Measurements from ENCODE around the gene NR6A1.

The NR6A1 gene

GRCh38 chr9:124673063-124673462 is 98.0 kb downstream of the NR6A1 start:
- no peak for DNase-seq (ENCODE audit: extremely low read depth, insufficient read length)
- no peak overlapping the region for H3K4me3 ChIP-seq (replicated peaks; ENCODE audit: low read depth, low read length)
- no peaks in the 10 kb centered on the region for H3K27me3 ChIP-seq (replicated peaks; ENCODE audit: control insufficient read depth, insufficient read depth, low read length)
- no peak for TF ChIP-seq CTCF (IDR thresholded peaks at IDR 0.05; ENCODE audit: insufficient read depth, low read length, poor library complexity, severe bottlenecking)
- H3K36me3 ChIP-seq (ENCODE audit: control insufficient read depth, insufficient read depth, low read length), result no peaks in the 10 kb centered on the region; the same call in 1 of the 2 replicates

- no peak for TF ChIP-seq CTCF (IDR thresholded peaks at IDR 0.05; ENCODE audit: insufficient read depth, low read length, poor library complexity, severe bottlenecking)
Measured at GRCh38 chr9:124671861-124672260, 99.2 kb downstream of the NR6A1 start.

GRCh38 chr9:124666642-124667041 is 104.5 kb downstream of the NR6A1 start:
- no peak for DNase-seq (ENCODE audit: extremely low read depth, insufficient read length)
- TF ChIP-seq CTCF (IDR thresholded peaks at IDR 0.05; ENCODE audit: insufficient read depth, low read length, poor library complexity, severe bottlenecking), result no peak

More at GRCh38 chr9:124671861-124672260, 99.2 kb downstream of the NR6A1 start:
- Histone ChIP-seq H3K36me3 (ENCODE audit: control insufficient read depth, insufficient read depth, low read length) (no peaks in the 10 kb centered on the region; the same call in 1 of the 2 replicates), H3K27me3 (replicated peaks; ENCODE audit: control insufficient read depth, insufficient read depth, low read length) (no peaks in the 10 kb centered on the region), H3K4me3 (replicated peaks; ENCODE audit: low read depth, low read length) (no peak overlapping the region)
- no peak for DNase-seq (ENCODE audit: extremely low read depth, insufficient read length)

GRCh38 chr9:124665391-124666058 is 105.6 kb downstream of the NR6A1 start:
- no peaks in the 10 kb centered on the region for H3K27me3 ChIP-seq (replicated peaks; ENCODE audit: control insufficient read depth, insufficient read depth, low read length)
- H3K36me3 ChIP-seq (ENCODE audit: control insufficient read depth, insufficient read depth, low read length), result no peaks in the 10 kb centered on the region
- no peak overlapping the region for H3K4me3 ChIP-seq (replicated peaks; ENCODE audit: low read depth, low read length)
- TF ChIP-seq CTCF (IDR thresholded peaks at IDR 0.05; ENCODE audit: insufficient read depth, low read length, poor library complexity, severe bottlenecking), result no peak
- DNase-seq (ENCODE audit: extremely low read depth, insufficient read length), result no peak

More at GRCh38 chr9:124666642-124667041, 104.5 kb downstream of the NR6A1 start:
- H3K4me3 ChIP-seq (replicated peaks; ENCODE audit: low read depth, low read length), result no peak overlapping the region
- no peaks in the 10 kb centered on the region for H3K36me3 ChIP-seq (ENCODE audit: control insufficient read depth, insufficient read depth, low read length)
- H3K27me3 ChIP-seq (replicated peaks; ENCODE audit: control insufficient read depth, insufficient read depth, low read length), result no peaks in the 10 kb centered on the region

GRCh38 chr9:124664143-124664542 is 107.0 kb downstream of the NR6A1 start:
- H3K27me3 ChIP-seq (replicated peaks; ENCODE audit: control insufficient read depth, insufficient read depth, low read length), result no peaks in the 10 kb centered on the region
- no peak for TF ChIP-seq CTCF (IDR thresholded peaks at IDR 0.05; ENCODE audit: insufficient read depth, low read length, poor library complexity, severe bottlenecking)
- DNase-seq (ENCODE audit: extremely low read depth, insufficient read length), result no peak

More at GRCh38 chr9:124664143-124664542, 107.0 kb downstream of the NR6A1 start:
- H3K36me3 ChIP-seq (ENCODE audit: control insufficient read depth, insufficient read depth, low read length), result no peaks in the 10 kb centered on the region
- H3K4me3 ChIP-seq (replicated peaks; ENCODE audit: low read depth, low read length), result no peak overlapping the region
